Thyroid gland (tissue), 4 donors: ENCODE data around the gene TLL1. TPM values are rescaled to one million over a fixed set of nuclear protein-coding genes. Genes with fewer than 3 reads are reported as not detected.
A peak's percentile ranks its signal among the peaks of the same experiment; 100 is the strongest.

Source experiments
- DNase-seq, 2 donors: peaks; one replicate each; pipeline ENCODE4 v3.0.0-alpha.2; 2019
- H3K27ac ChIP-seq, 3 donors: fragments of 200-600 bp; sonication (generic); 1 replicate in 2 of 3; 2 replicates in 1 of 3; pipeline ENCODE4 v1.5.1; 2016 to 2019; ENCODE audit warnings: mild to moderate bottlenecking in 1 of 3, moderate library complexity in 1 of 3
- H3K27me3 ChIP-seq: fragments of 200-600 bp; sonication (generic); one replicate; pipeline ENCODE4 v1.5.1; 2019
- H3K36me3 ChIP-seq, 2 donors: fragments of 200-600 bp; sonication (generic); one replicate each; pipeline ENCODE4 v1.5.1; 2016 to 2019
- H3K4me1 ChIP-seq, 2 donors: fragments of 200-600 bp; sonication (generic); one replicate each; pipeline ENCODE4 v1.5.1; 2017 to 2019
- H3K4me3 ChIP-seq, 3 donors: fragments of 200-600 bp; sonication (generic); replicated peaks in 1 of 3; 1 replicate in 2 of 3; 2 replicates in 1 of 3; pipeline ENCODE4 v1.5.1; 2016; ENCODE audit warnings: mild to moderate bottlenecking in 1 of 3
- H3K9me3 ChIP-seq: fragments of 200-600 bp; sonication (generic); one replicate; pipeline ENCODE4 v1.5.1; 2017
- POLR2A ChIP-seq, 2 donors: fragments of 450-650 bp; IDR thresholded peaks; one replicate each; pipeline ENCODE4 v1.6.1; 2017; ENCODE audit warnings: antibody characterized with exemption in 2 of 2, mild to moderate bottlenecking in 2 of 2, moderate library complexity in 1 of 2
- WGBS, 2 donors: methylation state at CpG; one replicate each; pipeline ENCODE4 v1.1.5; 2017; 5-methylcytosine and 5-hydroxymethylcytosine counted together
- intact Hi-C: fragments of 100-400 bp; cut with DNase I; formaldehyde crosslinking; loops from one replicate; pipeline ENCODE4 v1.15.1; 2023
- total RNA-seq, 4 donors: library from RNA; depleted of rRNA; stranded (reverse); fragments of >200 nt; gene quantifications; one replicate each; pipeline ENCODE4 v1.2.3, GENCODE V29; 2016
- TF ChIP-seq, protein P1 (sequence below), 6 experiments: fragments of 200-600 bp in 3 of 6; fragments of 450-650 bp in 3 of 6; sonication (generic) in 3 of 6; IDR thresholded peaks; one replicate each; pipeline ENCODE4 v1.5.1; 2016 to 2019; ENCODE audit warnings: antibody characterized with exemption in 6 of 6, mild to moderate bottlenecking in 2 of 6, inconsistent platforms in 1 of 6, moderate library complexity in 1 of 6

TLL1 gene
- total RNA-seq, 4 donors from 2014 or later, result 6.0 to 10.3 (median 7.8) TPM

DNA sequence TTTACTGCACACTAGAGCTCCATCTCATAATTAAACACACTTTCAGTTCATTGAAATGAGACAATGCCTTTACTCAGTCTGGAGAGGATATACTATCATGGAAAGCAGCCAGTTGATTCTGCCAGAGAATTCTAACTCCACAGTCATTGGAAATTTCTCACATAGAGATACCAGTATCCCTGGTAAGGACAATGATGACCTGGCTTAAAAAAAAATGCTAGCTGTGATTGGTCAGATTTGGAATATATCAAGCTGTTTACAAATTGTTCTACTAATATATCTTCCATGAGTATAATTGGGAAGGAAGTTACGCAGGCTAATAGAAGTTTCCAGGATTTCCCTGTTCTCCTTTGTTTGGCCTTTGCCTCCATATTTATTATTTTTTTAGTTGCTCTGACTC lies 34.5 kb upstream of the TLL1 start:
- TF ChIP-seq, protein P1, sequence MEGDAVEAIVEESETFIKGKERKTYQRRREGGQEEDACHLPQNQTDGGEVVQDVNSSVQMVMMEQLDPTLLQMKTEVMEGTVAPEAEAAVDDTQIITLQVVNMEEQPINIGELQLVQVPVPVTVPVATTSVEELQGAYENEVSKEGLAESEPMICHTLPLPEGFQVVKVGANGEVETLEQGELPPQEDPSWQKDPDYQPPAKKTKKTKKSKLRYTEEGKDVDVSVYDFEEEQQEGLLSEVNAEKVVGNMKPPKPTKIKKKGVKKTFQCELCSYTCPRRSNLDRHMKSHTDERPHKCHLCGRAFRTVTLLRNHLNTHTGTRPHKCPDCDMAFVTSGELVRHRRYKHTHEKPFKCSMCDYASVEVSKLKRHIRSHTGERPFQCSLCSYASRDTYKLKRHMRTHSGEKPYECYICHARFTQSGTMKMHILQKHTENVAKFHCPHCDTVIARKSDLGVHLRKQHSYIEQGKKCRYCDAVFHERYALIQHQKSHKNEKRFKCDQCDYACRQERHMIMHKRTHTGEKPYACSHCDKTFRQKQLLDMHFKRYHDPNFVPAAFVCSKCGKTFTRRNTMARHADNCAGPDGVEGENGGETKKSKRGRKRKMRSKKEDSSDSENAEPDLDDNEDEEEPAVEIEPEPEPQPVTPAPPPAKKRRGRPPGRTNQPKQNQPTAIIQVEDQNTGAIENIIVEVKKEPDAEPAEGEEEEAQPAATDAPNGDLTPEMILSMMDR (IDR thresholded peaks at IDR 0.05), result no peak
- intact Hi-C loops, result no loop called here
- H3K36me3 ChIP-seq, result no peaks in the 10 kb centered on the region
- no peak for DNase-seq
- H3K27me3 ChIP-seq, result no peaks in the 10 kb centered on the region
- no peaks in the 10 kb centered on the region for H3K9me3 ChIP-seq
- WGBS, 2 donors, result 87% methylated on average over 1 of the region's 1 CpG
- no peak overlapping the region for H3K27ac ChIP-seq
- H3K4me3 ChIP-seq, result no peak overlapping the region
- H3K4me1 ChIP-seq, result no peaks in the 10 kb centered on the region

DNA sequence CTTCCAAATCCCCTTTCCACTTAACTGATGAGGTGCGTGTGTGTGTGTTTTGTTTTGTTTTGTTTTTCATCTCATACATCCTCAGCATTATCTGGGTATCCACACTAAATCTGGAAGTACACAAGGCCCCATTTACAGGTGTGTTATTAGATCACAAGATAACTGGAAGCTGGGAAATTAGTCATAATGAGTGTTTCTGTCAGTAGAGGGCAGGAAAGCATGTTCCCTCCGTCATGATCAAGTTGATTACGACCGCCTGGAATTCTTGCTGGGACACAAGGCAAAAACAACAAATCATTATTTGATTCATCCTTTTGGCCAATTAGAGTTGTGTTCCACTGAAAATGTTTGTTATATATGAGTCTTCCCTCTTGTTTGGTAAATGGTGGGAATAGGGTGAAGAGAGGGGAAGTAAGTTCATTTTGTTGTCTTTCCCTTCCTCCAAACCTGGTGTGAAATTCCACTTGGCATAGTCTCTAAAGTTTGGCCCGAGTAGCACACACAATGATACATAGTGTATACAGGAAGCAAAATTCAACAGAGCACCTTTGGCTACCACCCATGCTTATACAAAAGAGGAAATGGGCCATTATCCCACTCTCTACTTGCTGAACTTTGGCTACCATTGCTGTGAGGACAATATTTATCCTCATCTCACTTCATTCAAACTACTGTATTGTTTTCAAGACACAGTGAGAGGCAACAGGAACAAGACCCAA lies 33.3 kb upstream of the TLL1 start:
- H3K27me3 ChIP-seq, result peaks cover 4% of the 10 kb centered on the region
- H3K4me3 ChIP-seq, result no peak overlapping the region
- H3K27ac ChIP-seq, result peak overlapping the region in 1 of 3 donors; percentile 36
- no peaks in the 10 kb centered on the region for H3K4me1 ChIP-seq
- no peak for TF ChIP-seq POLR2A (IDR thresholded peaks at IDR 0.05)
- TF ChIP-seq, protein P1 (IDR thresholded peaks at IDR 0.05), result no peak
- H3K36me3 ChIP-seq, result no peaks in the 10 kb centered on the region
- DNase-seq, result no peak
- no peaks in the 10 kb centered on the region for H3K9me3 ChIP-seq
- intact Hi-C loops, result no loop called here
- WGBS, 2 donors, result 63 to 76% methylated on average over 5 of the region's 5 CpGs

DNA sequence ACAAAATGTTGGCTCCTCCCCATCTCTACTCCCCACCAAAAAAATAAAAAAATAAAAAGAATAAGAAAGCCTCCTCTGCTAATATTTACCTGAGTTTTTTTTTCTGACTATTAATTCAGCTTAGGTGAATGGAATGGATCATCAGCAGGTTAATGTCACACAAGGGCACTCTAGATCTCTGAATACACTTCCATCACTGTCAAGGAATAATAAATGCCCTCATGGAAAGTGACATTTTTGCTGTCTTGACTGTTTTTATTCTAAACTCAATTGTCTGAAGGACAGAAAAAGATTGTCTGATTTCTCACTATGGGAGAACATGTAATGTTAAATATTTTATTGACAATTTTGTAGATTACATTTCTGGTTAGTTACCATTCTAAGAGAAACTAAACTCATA lies 30.4 kb upstream of the TLL1 start:
- H3K4me1 ChIP-seq, result no peaks in the 10 kb centered on the region
- H3K27ac ChIP-seq, result no peak overlapping the region
- intact Hi-C loops, result no loop called here
- H3K27me3 ChIP-seq, result peaks cover 5% of the 10 kb centered on the region
- DNase-seq, result no peak
- no peaks in the 10 kb centered on the region for H3K9me3 ChIP-seq
- H3K36me3 ChIP-seq, result no peaks in the 10 kb centered on the region
- TF ChIP-seq, protein P1 (IDR thresholded peaks at IDR 0.05), result no peak
- TF ChIP-seq POLR2A (IDR thresholded peaks at IDR 0.05), result no peak
- no peak overlapping the region for H3K4me3 ChIP-seq

DNA sequence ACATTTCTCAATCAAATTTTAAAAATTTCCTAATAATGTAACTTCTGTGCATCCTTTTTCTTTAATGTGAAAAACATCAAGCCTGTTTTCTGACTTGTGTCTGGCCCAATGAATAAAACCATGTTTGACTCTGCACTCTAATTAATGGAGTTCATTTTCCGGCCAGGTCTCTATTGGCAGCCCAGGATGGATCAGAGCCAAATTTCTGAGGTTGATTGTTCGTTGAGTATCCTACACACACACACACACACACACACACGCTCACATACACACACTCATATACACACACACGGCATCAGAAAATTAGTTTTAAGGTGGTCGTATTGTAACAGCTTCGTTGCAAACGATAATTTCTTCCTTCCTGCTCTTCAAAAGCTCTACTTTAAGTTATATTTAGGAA lies 28.9 kb upstream of the TLL1 start:
- H3K9me3 ChIP-seq, result no peaks in the 10 kb centered on the region
- H3K4me3 ChIP-seq, result no peak overlapping the region
- H3K27ac ChIP-seq, result no peak overlapping the region
- TF ChIP-seq POLR2A (IDR thresholded peaks at IDR 0.05), result no peak
- TF ChIP-seq, protein P1 (IDR thresholded peaks at IDR 0.05), result no peak
- H3K36me3 ChIP-seq, result no peaks in the 10 kb centered on the region
- no peak for DNase-seq
- no peaks in the 10 kb centered on the region for H3K4me1 ChIP-seq
- H3K27me3 ChIP-seq, result peaks cover 5% of the 10 kb centered on the region
- 23 to 36% methylated on average over 7 of the region's 7 CpGs for WGBS, 2 donors
- intact Hi-C loops, result no loop called here

DNA sequence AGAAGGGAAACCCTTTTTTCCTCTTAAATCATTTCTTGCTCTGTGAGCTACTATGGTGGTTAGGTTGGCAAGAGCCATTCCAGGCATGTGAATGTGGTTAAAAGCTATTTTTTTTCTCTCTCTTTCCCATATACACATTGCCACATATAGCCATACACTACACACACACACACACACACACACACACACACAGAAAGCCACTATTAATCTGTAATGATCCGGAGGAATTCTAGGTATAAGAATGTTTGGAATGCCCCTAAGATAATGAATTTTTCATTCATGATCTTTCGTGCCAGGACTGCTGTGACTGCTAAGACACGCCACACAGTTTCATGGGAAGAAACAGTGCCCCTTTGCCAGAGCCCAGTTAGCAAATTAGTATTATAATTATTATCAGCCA lies 21.8 kb upstream of the TLL1 start:
- intact Hi-C loops, result no loop called here
- Histone ChIP-seq H3K9me3 (no peaks in the 10 kb centered on the region), H3K4me3 (no peak overlapping the region), H3K36me3 (no peaks in the 10 kb centered on the region), H3K27me3 (no peaks in the 10 kb centered on the region), H3K27ac (no peak overlapping the region), H3K4me1 (no peaks in the 10 kb centered on the region)
- 87 to 88% methylated on average over 3 of the region's 3 CpGs for WGBS, 2 donors
- TF ChIP-seq POLR2A (IDR thresholded peaks at IDR 0.05), result no peak
- TF ChIP-seq, protein P1 (IDR thresholded peaks at IDR 0.05), result no peak
- DNase-seq, result no peak
